Activated naive CD8-positive, alpha-beta T cell treated with anti-CD3 and anti-CD28 coated beads, Interleukin-2, amount 10 ng/mL, durations not matched to agents 7 days and 5 days (primary cell): ENCODE data around the gene SLC6A11. TPM values are rescaled to one million over a fixed set of nuclear protein-coding genes. Genes with fewer than 3 reads are reported as not detected.

Experiments used
- ATAC-seq: fragments of 150-1000 bp; cut with Tn5 transposase; one replicate; pipeline ENCODE4 v1.10.0; 2021; ENCODE audit warnings: low read depth, moderate library complexity
- POLR2A ChIA-PET: fragments of 350-600 bp; sonication (Branson Sonifier 250); formaldehyde crosslinking; loops from one replicate; lab custom pipeline; 2021; ENCODE audit warnings: antibody characterized with exemption; lab: Charles Lee
- DNase-seq: peaks from one replicate; pipeline ENCODE4 v3.0.0; 2021
- H3K27ac Mint-ChIP-seq: one replicate; pipeline ENCODE4 v1.8.0; 2022; ENCODE audit warnings: mild to moderate bottlenecking, mixed read lengths
- H3K27me3 Mint-ChIP-seq: one replicate; pipeline ENCODE4 v1.8.0; 2022; ENCODE audit warnings: mild to moderate bottlenecking, moderate library complexity, mixed read lengths
- H3K36me3 Mint-ChIP-seq: one replicate; pipeline ENCODE4 v1.8.0; 2021; ENCODE audit warnings: mild to moderate bottlenecking, mixed read lengths
- H3K4me1 Mint-ChIP-seq: one replicate; pipeline ENCODE4 v1.8.0; 2021; ENCODE audit warnings: mixed read lengths
- H3K4me3 Mint-ChIP-seq: one replicate; pipeline ENCODE4 v1.8.0; 2022; ENCODE audit warnings: mild to moderate bottlenecking, moderate library complexity, mixed read lengths
- H3K9me3 Mint-ChIP-seq: one replicate; pipeline ENCODE4 v1.8.0; 2021; ENCODE audit warnings: mixed read lengths
- total RNA-seq, 2 experiments: library from RNA; stranded (reverse); gene quantifications; one replicate each; pipeline ENCODE4 v1.2.3, GENCODE V29; 2021

Gene SLC6A11
- total RNA-seq, 2 experiments from 2014 or later, result not detected

DNA sequence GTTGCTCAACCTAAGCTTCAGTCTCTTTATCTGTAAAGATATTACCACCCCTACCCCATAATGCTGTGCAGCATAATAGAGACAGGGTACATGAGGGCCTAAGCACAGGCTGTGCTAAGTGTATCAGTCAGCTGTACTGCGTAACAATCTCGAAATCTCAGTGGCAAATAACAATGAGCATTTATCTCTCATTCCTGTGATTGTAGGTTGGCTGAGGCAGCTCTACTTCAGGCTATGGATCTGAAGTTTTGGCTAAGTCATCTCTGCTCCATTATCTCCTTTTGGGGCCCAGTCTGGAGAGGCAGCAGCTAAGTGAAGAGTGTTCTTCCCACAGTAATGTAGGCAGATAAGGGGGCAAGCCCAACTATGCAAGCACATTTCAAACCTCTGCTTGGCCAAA, 7.1 kb upstream of the SLC6A11 start:
- DNase-seq (no peak), ATAC-seq (no peak)
- H3K4me1 Mint-ChIP-seq, result no peaks in the 10 kb centered on the region
- no peaks in the 10 kb centered on the region for H3K36me3 Mint-ChIP-seq
- POLR2A ChIA-PET, result no interaction called here
- peaks cover 8% of the 10 kb centered on the region for H3K27me3 Mint-ChIP-seq
- no peak overlapping the region for H3K4me3 Mint-ChIP-seq
- H3K27ac Mint-ChIP-seq, result no peak overlapping the region
- no peaks in the 10 kb centered on the region for H3K9me3 Mint-ChIP-seq

DNA sequence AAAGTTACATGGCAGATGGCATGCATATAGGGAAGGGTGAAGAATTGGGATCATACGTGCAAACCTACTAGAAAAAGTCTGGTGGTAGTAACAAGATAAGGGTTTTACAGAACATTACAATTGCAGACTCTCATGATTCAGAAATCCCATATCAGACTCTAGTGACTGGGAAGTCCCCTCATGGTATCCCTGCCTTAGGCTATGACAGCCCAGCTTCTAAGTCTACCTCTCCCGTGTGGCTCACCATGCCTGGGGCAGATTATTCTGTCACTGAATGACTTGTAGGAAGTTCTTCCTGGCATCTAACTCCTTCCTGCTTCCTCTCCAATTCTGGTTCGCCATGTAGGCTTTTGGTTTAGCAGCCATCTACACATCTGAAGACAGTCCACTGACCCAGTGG, 5.7 kb upstream of the SLC6A11 start:
- ATAC-seq, result no peak
- Mint-ChIP-seq H3K4me1 (no peaks in the 10 kb centered on the region), H3K27me3 (peaks cover 18% of the 10 kb centered on the region)

DNA sequence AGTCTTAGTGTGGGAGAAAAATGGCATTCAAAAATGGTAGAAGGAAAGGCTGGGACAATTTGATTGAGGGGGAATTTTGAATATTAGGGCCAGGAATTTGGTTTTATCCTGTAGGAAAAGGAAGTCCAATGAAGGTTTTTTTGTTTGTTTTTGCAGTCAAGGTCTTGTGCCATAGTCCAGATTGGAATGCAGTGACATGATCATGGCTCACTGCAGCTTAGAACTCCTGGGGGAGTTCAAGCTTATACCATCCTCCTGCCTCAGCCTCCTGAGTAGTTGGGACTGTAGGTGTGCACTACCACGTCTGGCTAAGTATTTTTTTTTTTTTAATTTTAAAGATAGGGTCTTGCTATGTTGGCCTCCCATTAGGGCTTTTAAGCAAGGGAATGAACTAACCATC, 2.6 kb upstream of the SLC6A11 start:
- ATAC-seq, result no peak

More for the DNA sequence above, 5.7 kb upstream of the SLC6A11 start:
- no peaks in the 10 kb centered on the region for H3K9me3 Mint-ChIP-seq
- H3K36me3 Mint-ChIP-seq, result no peaks in the 10 kb centered on the region
- no peak for DNase-seq
- no peak overlapping the region for H3K27ac Mint-ChIP-seq
- no peak overlapping the region for H3K4me3 Mint-ChIP-seq
- POLR2A ChIA-PET, result no interaction called here

DNA sequence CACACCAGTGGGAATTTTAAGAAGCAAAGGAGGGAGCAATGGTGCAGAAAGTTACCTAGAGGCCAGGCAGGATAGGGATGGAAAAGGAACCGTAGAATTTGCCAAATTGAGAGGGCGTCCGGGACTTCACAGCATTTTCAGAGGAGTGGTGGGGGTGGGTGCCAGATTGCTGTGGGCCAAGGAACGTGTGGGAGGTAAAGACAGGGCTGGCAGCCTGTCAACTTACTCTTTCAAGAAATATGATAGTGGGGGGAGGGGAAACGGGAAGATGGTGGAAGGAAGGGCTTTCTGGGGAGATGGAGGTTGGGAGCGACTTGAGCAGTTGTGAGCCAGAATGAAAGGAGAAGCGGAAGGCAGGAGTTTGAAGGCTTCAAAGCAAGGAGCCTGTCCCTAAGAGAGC, 1.4 kb upstream of the SLC6A11 start:
- no peak for DNase-seq
- H3K27ac Mint-ChIP-seq, result no peak overlapping the region
- H3K4me1 Mint-ChIP-seq, result no peaks in the 10 kb centered on the region
- no peak for ATAC-seq
- no peaks in the 10 kb centered on the region for H3K9me3 Mint-ChIP-seq
- no peak overlapping the region for H3K4me3 Mint-ChIP-seq
- H3K27me3 Mint-ChIP-seq, result peaks cover 30% of the 10 kb centered on the region
- POLR2A ChIA-PET, result no interaction called here
- H3K36me3 Mint-ChIP-seq, result no peaks in the 10 kb centered on the region

More for the DNA sequence above, 2.6 kb upstream of the SLC6A11 start:
- no peak overlapping the region for H3K27ac Mint-ChIP-seq
- H3K4me3 Mint-ChIP-seq, result no peak overlapping the region
- no peak for DNase-seq
- POLR2A ChIA-PET, result no interaction called here
- H3K36me3 Mint-ChIP-seq, result no peaks in the 10 kb centered on the region
- H3K27me3 Mint-ChIP-seq, result peaks cover 26% of the 10 kb centered on the region
- H3K9me3 Mint-ChIP-seq, result no peaks in the 10 kb centered on the region
- H3K4me1 Mint-ChIP-seq, result no peaks in the 10 kb centered on the region

DNA sequence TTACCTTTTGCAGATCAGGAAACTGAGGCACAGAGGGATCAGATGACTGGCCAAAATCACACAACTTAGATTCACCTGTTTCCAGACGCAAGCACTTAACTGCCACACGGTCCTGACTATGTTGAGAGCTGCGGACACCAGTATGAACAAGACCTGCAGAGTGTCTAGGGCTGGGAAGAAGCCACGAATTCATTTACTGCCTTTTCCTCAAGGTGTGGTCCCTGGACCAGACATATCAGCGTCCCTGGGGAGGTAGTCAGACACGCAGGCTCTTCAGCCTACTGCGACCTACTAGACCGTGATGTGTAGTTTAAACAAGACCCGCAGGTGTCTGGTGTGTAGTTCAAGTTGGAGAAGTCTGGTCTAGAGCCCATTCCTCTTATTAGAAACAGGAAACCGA, 541 bp upstream of the SLC6A11 start:
- no peak overlapping the region for H3K27ac Mint-ChIP-seq
- POLR2A ChIA-PET, result no interaction called here
- no peak overlapping the region for H3K4me3 Mint-ChIP-seq
- H3K9me3 Mint-ChIP-seq, result no peaks in the 10 kb centered on the region
- no peak for DNase-seq
- H3K27me3 Mint-ChIP-seq, result peaks cover 30% of the 10 kb centered on the region
- ATAC-seq, result no peak
- H3K4me1 Mint-ChIP-seq, result no peaks in the 10 kb centered on the region
- no peaks in the 10 kb centered on the region for H3K36me3 Mint-ChIP-seq

DNA sequence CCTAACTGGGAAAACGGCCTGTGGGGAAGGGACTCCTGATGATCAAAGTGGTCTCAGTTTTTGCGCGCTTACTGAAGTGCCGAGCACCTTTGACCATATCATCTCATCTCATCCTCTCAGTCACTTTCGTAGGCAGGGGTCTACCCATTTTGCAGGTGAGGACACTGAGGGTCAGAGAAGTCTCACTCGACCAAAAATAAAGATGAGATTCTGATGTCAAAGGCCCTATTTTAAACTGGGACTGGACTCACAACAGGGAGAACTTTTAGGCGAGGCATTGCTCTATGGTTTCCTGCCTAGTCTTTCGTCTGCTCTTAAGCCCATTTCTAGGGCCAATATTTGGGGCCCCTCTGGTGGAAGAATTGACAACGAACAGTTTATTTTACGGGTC, 830 bp downstream of the SLC6A11 start:
- no peak overlapping the region for H3K4me3 Mint-ChIP-seq
- DNase-seq (no peak), ATAC-seq (no peak)
- H3K9me3 Mint-ChIP-seq, result no peaks in the 10 kb centered on the region
- no peaks in the 10 kb centered on the region for H3K36me3 Mint-ChIP-seq
- no peak overlapping the region for H3K27ac Mint-ChIP-seq
- H3K27me3 Mint-ChIP-seq, result peaks cover 29% of the 10 kb centered on the region
- H3K4me1 Mint-ChIP-seq, result no peaks in the 10 kb centered on the region
- POLR2A ChIA-PET, result no interaction called here

DNA sequence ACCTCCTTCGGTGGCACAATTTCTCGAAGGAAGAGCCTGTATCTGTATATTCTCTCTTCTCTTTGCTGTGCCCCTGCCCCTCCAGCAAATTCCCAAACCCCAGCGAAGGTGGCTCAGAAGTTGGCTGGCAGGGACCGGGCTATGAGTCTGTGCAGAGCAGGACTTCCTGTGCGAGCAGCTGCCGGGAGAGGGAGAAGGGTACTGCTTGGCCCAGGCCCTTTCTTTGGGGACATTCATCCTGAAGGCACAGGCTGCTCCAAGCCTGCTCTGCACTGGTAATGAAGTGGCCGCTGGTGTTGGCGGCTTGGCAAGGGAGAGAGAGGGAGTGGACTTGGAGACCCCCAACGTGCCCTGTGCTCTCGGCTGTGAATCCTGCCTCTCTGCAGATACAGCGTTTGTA, 1.5 kb downstream of the SLC6A11 start:
- H3K4me1 Mint-ChIP-seq, result no peaks in the 10 kb centered on the region
- peaks cover 35% of the 10 kb centered on the region for H3K27me3 Mint-ChIP-seq
- H3K36me3 Mint-ChIP-seq, result no peaks in the 10 kb centered on the region
- no peaks in the 10 kb centered on the region for H3K9me3 Mint-ChIP-seq
- POLR2A ChIA-PET, result no interaction called here
- no peak overlapping the region for H3K27ac Mint-ChIP-seq
- no peak overlapping the region for H3K4me3 Mint-ChIP-seq
- DNase-seq, result no peak
- ATAC-seq, result no peak

DNA sequence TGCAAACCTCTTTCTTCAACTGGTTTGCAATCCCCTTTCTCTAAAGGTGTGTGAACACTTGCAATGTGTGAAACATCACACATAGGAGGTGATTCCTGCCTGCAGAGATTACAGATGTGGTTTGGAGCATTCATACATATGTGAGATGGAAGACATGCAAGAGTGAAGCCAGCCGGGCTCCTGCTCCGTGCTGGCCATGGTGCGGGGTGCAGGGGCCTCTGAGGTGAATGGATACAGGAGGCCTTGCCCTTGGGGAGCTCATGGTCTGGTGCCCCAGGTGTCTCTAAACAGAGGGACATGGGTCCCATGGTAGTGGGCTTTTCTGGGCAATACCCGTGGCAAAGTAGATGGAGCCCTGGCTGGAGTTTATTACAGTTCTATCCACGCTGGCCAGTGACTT, 6.0 kb downstream of the SLC6A11 start:
- Mint-ChIP-seq H3K27me3 (peaks cover 22% of the 10 kb centered on the region), H3K27ac (no peak overlapping the region), H3K9me3 (no peaks in the 10 kb centered on the region), H3K4me3 (no peak overlapping the region), H3K4me1 (no peaks in the 10 kb centered on the region), H3K36me3 (no peaks in the 10 kb centered on the region)
- no peak for ATAC-seq
- DNase-seq, result no peak
- POLR2A ChIA-PET, result no interaction called here

DNA sequence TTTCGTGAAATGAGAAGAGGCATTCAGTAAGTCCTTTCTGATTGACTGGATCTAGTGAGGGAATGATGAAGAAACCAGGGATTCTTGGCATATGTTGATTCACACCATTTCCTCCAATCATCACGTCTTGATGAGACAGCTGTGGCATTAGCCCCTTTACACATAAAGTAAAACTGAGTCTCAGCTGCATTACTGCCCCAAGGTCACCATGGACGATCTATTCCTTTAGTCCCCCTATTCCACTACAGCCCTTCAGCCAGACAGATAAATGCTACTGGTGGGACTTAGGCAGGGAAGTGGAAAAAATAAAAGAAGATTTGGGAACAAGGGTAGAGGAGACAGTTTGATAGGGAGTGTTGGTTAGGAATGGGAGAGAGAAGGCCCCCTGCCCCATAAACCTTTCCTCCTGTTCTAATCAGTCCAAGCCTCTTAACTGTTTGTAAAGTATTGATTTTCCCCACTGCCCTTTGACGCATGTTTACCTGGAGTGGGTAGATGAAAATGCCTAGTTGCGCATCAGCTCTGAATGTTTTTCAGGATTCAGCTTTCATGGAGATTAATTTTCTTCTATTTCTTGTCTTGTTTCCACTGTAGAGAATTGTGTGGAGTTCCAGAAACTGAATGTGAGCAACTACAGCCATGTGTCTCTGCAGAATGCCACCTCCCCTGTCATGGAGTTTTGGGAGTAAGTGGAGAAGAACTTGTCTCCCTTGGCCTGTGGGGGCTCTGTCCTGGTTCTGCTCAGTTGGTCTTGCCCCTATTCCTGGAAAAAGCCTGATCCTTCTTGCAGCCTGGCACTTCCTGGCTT, 6.9 kb downstream of the SLC6A11 start:
- peaks cover 26% of the 10 kb centered on the region for H3K27me3 Mint-ChIP-seq
- no peak overlapping the region for H3K4me3 Mint-ChIP-seq
- no peaks in the 10 kb centered on the region for H3K36me3 Mint-ChIP-seq
- no peaks in the 10 kb centered on the region for H3K9me3 Mint-ChIP-seq
- DNase-seq (no peak), ATAC-seq (no peak)
- H3K27ac Mint-ChIP-seq, result no peak overlapping the region
- POLR2A ChIA-PET, result no interaction called here
- no peaks in the 10 kb centered on the region for H3K4me1 Mint-ChIP-seq

DNA sequence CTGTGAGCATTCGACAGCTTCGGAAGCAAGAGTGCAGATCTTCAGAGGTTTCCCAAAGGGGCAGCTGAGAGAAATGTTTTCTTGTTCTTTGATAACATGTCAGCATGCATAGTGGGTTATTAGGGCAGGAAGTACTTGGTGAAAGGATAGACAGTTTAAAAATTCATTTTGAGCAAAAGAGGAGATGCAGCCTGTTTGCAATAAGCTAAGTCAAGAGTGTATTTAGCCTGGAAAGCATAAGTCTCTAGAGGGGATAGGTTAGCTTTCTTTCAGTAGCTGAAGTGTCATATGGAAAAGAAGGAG, 7.4 kb downstream of the SLC6A11 start:
- DNase-seq, result no peak
- Mint-ChIP-seq H3K27me3 (peaks cover 24% of the 10 kb centered on the region), H3K4me3 (no peak overlapping the region), H3K4me1 (no peaks in the 10 kb centered on the region), H3K36me3 (no peaks in the 10 kb centered on the region), H3K9me3 (no peaks in the 10 kb centered on the region), H3K27ac (no peak overlapping the region)
- POLR2A ChIA-PET, result no interaction called here
- ATAC-seq, result no peak

DNA sequence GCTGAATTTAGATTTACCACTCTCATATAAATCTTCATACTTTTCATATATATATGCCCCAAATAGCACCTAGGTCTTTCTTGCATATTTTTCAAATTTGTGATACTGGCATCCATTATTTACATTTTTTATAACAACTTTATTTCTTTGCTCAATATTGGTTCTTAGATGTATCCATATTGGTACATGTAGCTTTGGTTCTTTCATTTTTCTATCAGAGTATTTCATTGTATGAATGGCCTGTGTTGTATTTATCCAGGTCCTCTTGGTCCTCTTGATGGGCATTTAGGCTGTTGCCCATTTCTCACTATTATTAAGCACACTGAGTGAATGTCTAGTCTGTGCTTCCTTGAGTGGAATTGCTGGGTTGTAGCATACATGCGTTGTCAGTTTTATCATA, 8.4 kb downstream of the SLC6A11 start:
- ATAC-seq (no peak), DNase-seq (no peak)
- no peak overlapping the region for H3K4me3 Mint-ChIP-seq
- no peaks in the 10 kb centered on the region for H3K36me3 Mint-ChIP-seq
- peaks cover 21% of the 10 kb centered on the region for H3K27me3 Mint-ChIP-seq
- H3K4me1 Mint-ChIP-seq, result no peaks in the 10 kb centered on the region
- H3K27ac Mint-ChIP-seq, result no peak overlapping the region
- POLR2A ChIA-PET, result no interaction called here
- H3K9me3 Mint-ChIP-seq, result no peaks in the 10 kb centered on the region

DNA sequence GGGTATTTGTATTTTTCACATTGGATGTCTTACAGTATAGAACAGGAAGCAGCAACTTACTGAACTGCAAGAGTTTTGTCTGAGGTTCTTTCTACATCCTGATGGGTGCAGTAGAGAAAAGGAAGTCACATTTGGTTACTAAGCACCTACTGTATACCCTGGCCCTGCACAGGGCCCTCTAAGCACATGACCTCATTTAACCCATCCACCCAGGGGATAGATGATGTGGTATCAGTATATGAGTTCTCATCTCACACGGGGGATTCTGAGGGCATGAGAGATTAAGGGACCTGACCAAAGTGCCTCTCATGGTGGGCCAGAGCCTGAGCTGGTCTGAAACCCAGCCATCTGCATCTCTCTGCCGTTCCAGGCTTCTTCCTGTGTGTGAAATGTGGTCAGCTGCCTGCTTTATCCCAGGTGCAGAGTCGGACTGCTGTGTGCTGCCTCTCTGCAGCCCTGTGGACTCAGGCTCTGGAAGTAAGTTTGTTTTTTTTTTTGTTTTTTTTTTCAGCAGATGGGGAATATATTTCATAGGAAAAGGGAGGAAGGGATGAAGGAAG, 17.9 kb downstream of the SLC6A11 start:
- H3K27ac Mint-ChIP-seq, result no peak overlapping the region
- H3K9me3 Mint-ChIP-seq, result no peaks in the 10 kb centered on the region
- POLR2A ChIA-PET, result no interaction called here
- no peak for DNase-seq
- ATAC-seq, result no peak
- peaks cover 2% of the 10 kb centered on the region for H3K4me1 Mint-ChIP-seq
- H3K36me3 Mint-ChIP-seq, result no peaks in the 10 kb centered on the region
- H3K27me3 Mint-ChIP-seq, result peaks cover 3% of the 10 kb centered on the region
- no peak overlapping the region for H3K4me3 Mint-ChIP-seq

DNA sequence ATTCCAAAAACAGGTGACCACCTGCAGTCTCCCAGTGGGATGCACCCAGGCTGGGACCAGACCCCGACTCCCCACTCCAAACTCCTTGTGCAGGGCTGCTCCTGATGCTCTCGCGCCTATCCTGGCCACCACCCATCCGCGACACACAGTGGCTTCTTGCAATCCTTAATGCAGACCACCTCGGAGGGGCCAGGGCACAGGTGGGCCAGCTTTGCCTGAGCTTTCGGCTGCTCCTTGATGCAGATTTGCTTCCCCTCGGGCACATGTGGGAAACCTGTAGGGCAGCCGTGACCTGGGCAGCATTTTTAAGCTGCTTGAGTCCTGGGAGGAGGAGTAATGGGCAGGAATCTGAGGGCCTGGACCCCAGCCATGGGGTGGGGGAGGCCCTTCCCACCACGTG, 18.9 kb downstream of the SLC6A11 start:
- Mint-ChIP-seq H3K36me3 (no peaks in the 10 kb centered on the region), H3K27me3 (peaks cover 3% of the 10 kb centered on the region), H3K9me3 (no peaks in the 10 kb centered on the region), H3K27ac (no peak overlapping the region), H3K4me3 (no peak overlapping the region), H3K4me1 (peaks cover 2% of the 10 kb centered on the region)
- POLR2A ChIA-PET, result no interaction called here
- ATAC-seq, result no peak
- no peak for DNase-seq

DNA sequence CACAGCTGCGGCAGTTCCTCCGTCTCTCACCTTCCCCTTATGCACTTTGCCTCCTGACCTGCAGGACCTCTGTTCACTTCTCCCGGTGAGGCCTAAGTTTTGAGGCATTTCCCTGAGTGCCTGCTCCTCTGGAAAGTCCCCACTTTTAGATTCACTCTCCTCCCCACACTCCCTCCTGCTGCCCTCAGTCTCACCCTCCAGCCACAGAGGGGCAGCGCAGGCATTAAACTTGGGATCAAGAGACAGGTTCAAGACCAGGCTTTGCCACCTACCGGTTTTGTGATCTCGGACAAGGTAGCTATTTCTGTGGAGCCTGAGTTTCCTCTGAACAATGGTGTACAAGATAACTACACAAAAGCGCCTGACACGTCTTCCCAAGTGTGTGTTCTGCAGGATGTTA, 19.4 kb downstream of the SLC6A11 start:
- no peak overlapping the region for H3K27ac Mint-ChIP-seq
- peaks cover 2% of the 10 kb centered on the region for H3K4me1 Mint-ChIP-seq
- H3K9me3 Mint-ChIP-seq, result no peaks in the 10 kb centered on the region
- no peak overlapping the region for H3K4me3 Mint-ChIP-seq
- peaks cover 3% of the 10 kb centered on the region for H3K27me3 Mint-ChIP-seq
- DNase-seq (no peak), ATAC-seq (no peak)
- POLR2A ChIA-PET, result no interaction called here
- no peaks in the 10 kb centered on the region for H3K36me3 Mint-ChIP-seq
